Activated T-cell treated with anti-CD3 and anti-CD28 coated beads for 24 hours (primary cell): ENCODE results near the gene HNRNPA2B1.
"Not testable (repeated sequence)": the region's sequence is repeated elsewhere in the genome, so short reads cannot be mapped to it uniquely, and the experiment has no call there.

Source experiments
- DNase-seq: peaks from one replicate; pipeline ENCODE4 v3.0.0-alpha.2; 2020; ENCODE audit warnings: low read depth

HNRNPA2B1 gene

GRCh38 chr7:26166684-26167266 is 33.8 kb downstream of the HNRNPA2B1 start:
- no peak for DNase-seq

- no peak for DNase-seq
Measured at GRCh38 chr7:26165950-26166683, 34.4 kb downstream of the HNRNPA2B1 start.

GRCh38 chr7:26163804-26164203 is 36.7 kb downstream of the HNRNPA2B1 start:
- not testable (repeated sequence) for DNase-seq

GRCh38 chr7:26162431-26162830 is 38.1 kb downstream of the HNRNPA2B1 start:
- DNase-seq: no peak

- no peak for DNase-seq
Measured at GRCh38 chr7:26160896-26161295, 39.6 kb downstream of the HNRNPA2B1 start.

- DNase-seq: no peak
Measured at GRCh38 chr7:26159243-26159642, 41.3 kb downstream of the HNRNPA2B1 start.

GRCh38 chr7:26157520-26158105 is 42.9 kb downstream of the HNRNPA2B1 start:
- no peak for DNase-seq

GRCh38 chr7:26156451-26157420 is 43.8 kb downstream of the HNRNPA2B1 start:
- peak; percentile 53 for DNase-seq

GRCh38 chr7:26155531-26156375 is 44.8 kb downstream of the HNRNPA2B1 start:
- no peak for DNase-seq

- peak; percentile 32 for DNase-seq
Measured at GRCh38 chr7:26153823-26154783, 46.4 kb downstream of the HNRNPA2B1 start.

GRCh38 chr7:26153241-26153822 is 47.2 kb downstream of the HNRNPA2B1 start:
- peak; percentile 32 for DNase-seq

- DNase-seq: peak; percentile 20
Measured at GRCh38 chr7:26152782-26153240, 47.7 kb downstream of the HNRNPA2B1 start.

- peak; percentile 82 for DNase-seq
Measured at GRCh38 chr7:26151953-26152781, 48.4 kb downstream of the HNRNPA2B1 start, which contains the start of gene NFE2L3. NFE2L3 (plus strand) TSS chr7:26152198; CDS start chr7:26152499, 301 bp downstream.

GRCh38 chr7:26151650-26151952 is 48.9 kb downstream of the HNRNPA2B1 start:
- DNase-seq: no peak

GRCh38 chr7:26151096-26151495 is 49.5 kb downstream of the HNRNPA2B1 start:
- DNase-seq: no peak

GRCh38 chr7:26149391-26149977 is 51.1 kb downstream of the HNRNPA2B1 start:
- no peak for DNase-seq

- not testable (repeated sequence) for DNase-seq
Measured at GRCh38 chr7:26148307-26148700, 52.2 kb downstream of the HNRNPA2B1 start.

GRCh38 chr7:26147646-26148306 is 52.8 kb downstream of the HNRNPA2B1 start:
- not testable (repeated sequence) for DNase-seq
